Upper lobe of left lung (tissue), 6 donors: ENCODE results near the gene IFNLR1. TPM values are rescaled to one million over a fixed set of nuclear protein-coding genes. Genes with fewer than 3 reads are reported as not detected.

ENCODE experiments used
- ATAC-seq, 2 donors: fragments of 200-7000 bp; cut with Tn5 transposase; one replicate each; pipeline ENCODE4 v1.9.1; 2022; ENCODE audit warnings: mild to moderate bottlenecking in 2 of 2, moderate library complexity in 2 of 2; ENCODE audit not compliant: low FRiP score in 2 of 2
- DNase-seq, 2 donors: peaks; one replicate each; pipeline ENCODE4 v3.0.0-alpha.2; 2019 to 2020
- H3K27ac ChIP-seq, 4 donors: fragments of 200-600 bp; sonication (generic); one replicate each; pipeline ENCODE4 v1.5.1; 2016 to 2019
- H3K27me3 ChIP-seq, 4 donors: fragments of 200-600 bp; sonication (generic); one replicate each; pipeline ENCODE4 v1.5.1; 2017 to 2019
- H3K36me3 ChIP-seq, 4 donors: fragments of 200-600 bp; sonication (generic); one replicate each; pipeline ENCODE4 v1.5.1; 2016 to 2019
- H3K4me1 ChIP-seq, 4 donors: fragments of 200-600 bp; sonication (generic); one replicate each; pipeline ENCODE4 v1.5.1; 2018 to 2019
- H3K4me3 ChIP-seq, 4 donors: fragments of 200-600 bp; sonication (generic); one replicate each; pipeline ENCODE4 v1.5.1; 2017 to 2019; ENCODE audit warnings: mild to moderate bottlenecking in 2 of 4, moderate library complexity in 1 of 4
- H3K9me3 ChIP-seq, 4 donors: fragments of 200-600 bp; sonication (generic); one replicate each; pipeline ENCODE4 v1.5.1; 2018 to 2019
- EP300 ChIP-seq, 4 donors: sonication (generic); formaldehyde crosslinking; IDR thresholded peaks; one replicate each; pipeline ENCODE4 v1.5.1; 2017; ENCODE audit warnings: antibody characterized with exemption in 4 of 4, control low read depth in 2 of 4
- POLR2A ChIP-seq, 4 donors: fragments of 450-650 bp; IDR thresholded peaks; one replicate each; pipeline ENCODE4 v1.5.1; 2016 to 2017; ENCODE audit warnings: antibody characterized with exemption in 4 of 4, mild to moderate bottlenecking in 2 of 4
- POLR2AphosphoS5 ChIP-seq, 2 donors: sonication (generic); formaldehyde crosslinking; IDR thresholded peaks; one replicate each; pipeline ENCODE4 v1.5.1; 2017; ENCODE audit warnings: antibody characterized with exemption in 2 of 2
- WGBS, 2 donors: methylation state at CpG; one replicate each; pipeline ENCODE4 v1.1.5; 2017 to 2018; 5-methylcytosine and 5-hydroxymethylcytosine counted together
- total RNA-seq, 6 donors: library from RNA; depleted of rRNA in 4 of 6; stranded (reverse); fragments of >200 nt in 4 of 6; gene quantifications; one replicate each; pipeline versions ENCODE4 v1.1.0 to v1.2.1, GENCODE V29; 2016 to 2021
- TF ChIP-seq, protein P1 (sequence below), 6 experiments: fragments of 450-650 bp in 4 of 6; fragments of 200-600 bp in 2 of 6; sonication (generic) in 2 of 6; IDR thresholded peaks; one replicate each; pipeline ENCODE4 v1.5.1; 2016 to 2019; ENCODE audit warnings: antibody characterized with exemption in 6 of 6
- donor health status: DM: no; HTN: no; CAD: no; lungs with moderate emphysema.
- donor health status: DM: no; HTN: yes; CAD: no; lungs with severe emphysema.

The IFNLR1 gene
- total RNA-seq, 6 donors from 2014 or later, result 4.1 to 15.5 (median 6.8) TPM

DNA sequence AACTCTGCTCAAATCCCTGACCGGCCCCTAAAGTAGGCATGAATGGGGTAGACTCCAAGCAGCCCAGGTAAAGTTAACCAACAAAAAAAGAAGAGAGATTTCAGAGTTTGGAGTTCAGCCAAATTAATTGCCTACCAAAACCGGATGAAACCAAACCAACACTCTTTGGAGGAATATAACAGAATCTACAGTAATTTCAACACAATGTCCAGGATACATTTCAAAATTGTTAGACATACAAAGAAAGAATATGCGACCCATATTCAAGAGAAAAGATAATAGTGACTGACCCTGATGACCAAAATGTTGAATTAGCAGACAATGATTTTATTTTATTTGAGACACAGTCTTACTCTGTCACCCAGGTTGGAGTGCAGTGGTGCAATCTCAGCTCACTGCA, 56.7 kb downstream of the IFNLR1 start:
- DNase-seq (no peak), ATAC-seq (no peak)
- Histone ChIP-seq H3K9me3 (peaks cover 0 to 10% (median 4%) of the 10 kb centered on the region in 4 donors), H3K36me3 (no peaks in the 10 kb centered on the region), H3K27me3 (no peaks in the 10 kb centered on the region), H3K4me1 (no peaks in the 10 kb centered on the region), H3K27ac (no peak overlapping the region), H3K4me3 (no peak overlapping the region)
- TF ChIP-seq EP300 (IDR thresholded peaks at IDR 0.05), result no peak
- TF ChIP-seq, protein P1, sequence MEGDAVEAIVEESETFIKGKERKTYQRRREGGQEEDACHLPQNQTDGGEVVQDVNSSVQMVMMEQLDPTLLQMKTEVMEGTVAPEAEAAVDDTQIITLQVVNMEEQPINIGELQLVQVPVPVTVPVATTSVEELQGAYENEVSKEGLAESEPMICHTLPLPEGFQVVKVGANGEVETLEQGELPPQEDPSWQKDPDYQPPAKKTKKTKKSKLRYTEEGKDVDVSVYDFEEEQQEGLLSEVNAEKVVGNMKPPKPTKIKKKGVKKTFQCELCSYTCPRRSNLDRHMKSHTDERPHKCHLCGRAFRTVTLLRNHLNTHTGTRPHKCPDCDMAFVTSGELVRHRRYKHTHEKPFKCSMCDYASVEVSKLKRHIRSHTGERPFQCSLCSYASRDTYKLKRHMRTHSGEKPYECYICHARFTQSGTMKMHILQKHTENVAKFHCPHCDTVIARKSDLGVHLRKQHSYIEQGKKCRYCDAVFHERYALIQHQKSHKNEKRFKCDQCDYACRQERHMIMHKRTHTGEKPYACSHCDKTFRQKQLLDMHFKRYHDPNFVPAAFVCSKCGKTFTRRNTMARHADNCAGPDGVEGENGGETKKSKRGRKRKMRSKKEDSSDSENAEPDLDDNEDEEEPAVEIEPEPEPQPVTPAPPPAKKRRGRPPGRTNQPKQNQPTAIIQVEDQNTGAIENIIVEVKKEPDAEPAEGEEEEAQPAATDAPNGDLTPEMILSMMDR (IDR thresholded peaks at IDR 0.05), result no peak
- TF ChIP-seq POLR2A (IDR thresholded peaks at IDR 0.05), result no peak
- TF ChIP-seq POLR2AphosphoS5 (IDR thresholded peaks at IDR 0.05), result no peak
- WGBS, 2 donors, result 83 to 88% methylated on average over 3 of the region's 3 CpGs

DNA sequence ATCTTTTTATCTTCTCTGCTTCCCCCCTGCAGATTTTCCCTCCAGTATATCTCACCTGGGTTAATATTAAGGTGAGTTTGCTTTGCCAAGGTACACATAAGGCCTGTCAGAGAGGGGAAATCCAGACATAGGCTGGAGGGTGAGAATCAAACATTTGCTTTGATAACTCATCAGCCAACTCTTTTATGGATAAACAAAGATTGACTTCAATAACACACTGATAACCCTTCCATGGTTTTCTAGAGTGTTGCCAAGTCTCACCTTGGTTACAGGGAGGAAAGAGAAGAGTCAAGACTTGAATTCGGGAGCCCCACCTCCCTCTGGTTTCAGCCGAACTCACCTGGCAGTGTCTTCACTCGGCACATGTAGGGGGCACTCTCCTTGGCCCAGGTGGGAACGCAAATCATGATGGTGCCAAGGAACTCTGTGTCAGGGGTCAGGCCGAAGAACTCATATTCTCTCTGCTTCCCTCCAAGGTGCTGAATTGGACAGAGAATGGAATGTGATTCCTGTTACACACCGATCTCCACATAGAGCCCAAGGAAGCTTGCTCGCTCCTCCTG, 59.2 kb downstream of the IFNLR1 start:
- TF ChIP-seq POLR2AphosphoS5 (IDR thresholded peaks at IDR 0.05) (no peak), EP300 (IDR thresholded peaks at IDR 0.05) (no peak), POLR2A (IDR thresholded peaks at IDR 0.05) (no peak)
- TF ChIP-seq, protein P1 (IDR thresholded peaks at IDR 0.05), result no peak
- ATAC-seq, result no peak
- WGBS, 2 donors, result 88 to 90% methylated on average over 7 of the region's 7 CpGs
- Histone ChIP-seq H3K4me1 (no peaks in the 10 kb centered on the region), H3K27ac (no peak overlapping the region), H3K27me3 (no peaks in the 10 kb centered on the region), H3K36me3 (no peaks in the 10 kb centered on the region), H3K9me3 (peaks cover 0 to 10% (median 4%) of the 10 kb centered on the region in 4 donors), H3K4me3 (no peak overlapping the region)
- no peak for DNase-seq

DNA sequence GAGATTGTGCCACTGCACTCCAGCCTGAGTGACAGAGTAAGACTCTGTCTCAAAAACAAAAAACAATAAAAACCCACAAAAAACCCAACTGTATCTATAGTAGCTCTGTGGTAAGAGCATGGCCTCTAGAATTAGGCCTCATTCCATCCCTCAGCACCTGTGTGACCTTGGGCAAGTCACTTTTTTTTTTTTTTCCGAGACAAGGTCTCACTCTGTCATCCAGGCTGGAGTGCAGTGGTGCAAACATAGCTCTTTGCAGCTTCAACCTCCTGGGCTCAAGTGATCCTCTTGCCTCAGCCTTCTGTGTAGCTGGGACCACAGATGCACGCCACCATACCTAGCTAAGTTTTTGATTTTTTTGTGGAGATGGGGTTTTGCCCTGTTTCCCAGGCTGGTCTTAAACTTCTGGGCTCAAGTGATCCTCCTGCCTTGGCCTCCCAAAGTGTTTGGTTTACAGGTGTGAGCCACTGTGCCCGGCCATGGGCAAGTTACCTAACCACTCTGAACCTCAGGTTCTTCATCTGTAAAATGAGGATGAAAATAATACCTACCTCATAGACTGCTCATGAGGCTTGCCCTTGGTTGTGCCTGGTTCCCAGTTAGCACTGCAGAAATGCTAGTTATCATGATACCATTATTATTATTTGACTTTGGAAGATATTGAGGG, 59.8 kb downstream of the IFNLR1 start:
- Histone ChIP-seq H3K27me3 (no peaks in the 10 kb centered on the region), H3K9me3 (peaks cover 0 to 10% (median 4%) of the 10 kb centered on the region in 4 donors), H3K36me3 (no peaks in the 10 kb centered on the region), H3K4me1 (no peaks in the 10 kb centered on the region), H3K27ac (no peak overlapping the region), H3K4me3 (no peak overlapping the region)
- no peak for DNase-seq
- no peak for ATAC-seq
- TF ChIP-seq POLR2A (IDR thresholded peaks at IDR 0.05) (no peak), EP300 (IDR thresholded peaks at IDR 0.05) (no peak), POLR2AphosphoS5 (IDR thresholded peaks at IDR 0.05) (no peak)
- TF ChIP-seq, protein P1 (IDR thresholded peaks at IDR 0.05), result no peak
- 86 to 89% methylated on average over 3 of the region's 3 CpGs for WGBS, 2 donors

DNA sequence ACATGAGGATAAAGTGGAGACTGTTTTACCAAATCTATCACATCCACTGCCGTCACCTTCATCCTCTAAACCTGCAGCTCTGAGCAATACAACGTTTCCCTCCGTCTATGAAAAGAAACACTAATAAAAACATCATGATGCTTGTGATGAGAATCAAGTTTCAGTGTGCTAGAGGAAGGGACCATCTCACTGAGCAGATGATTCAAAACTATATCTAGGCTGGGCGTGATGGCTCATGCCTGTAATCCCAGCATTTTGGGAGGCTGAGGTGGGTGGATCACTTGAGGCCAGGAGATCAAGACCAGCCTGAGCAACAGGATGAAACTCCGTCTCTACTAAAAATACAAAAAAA, 60.4 kb downstream of the IFNLR1 start:
- peaks cover 0 to 10% (median 4%) of the 10 kb centered on the region in 4 donors for H3K9me3 ChIP-seq
- H3K27me3 ChIP-seq, result no peaks in the 10 kb centered on the region
- no peak overlapping the region for H3K4me3 ChIP-seq
- H3K27ac ChIP-seq, result no peak overlapping the region
- ATAC-seq, result no peak
- H3K4me1 ChIP-seq, result no peaks in the 10 kb centered on the region
- TF ChIP-seq POLR2AphosphoS5 (IDR thresholded peaks at IDR 0.05) (no peak), POLR2A (IDR thresholded peaks at IDR 0.05) (no peak), EP300 (IDR thresholded peaks at IDR 0.05) (no peak)
- TF ChIP-seq, protein P1 (IDR thresholded peaks at IDR 0.05), result no peak
- no peaks in the 10 kb centered on the region for H3K36me3 ChIP-seq
- WGBS, 2 donors, result 83 to 84% methylated on average over 5 of the region's 5 CpGs
- DNase-seq, result no peak
